Caco-2 (cell line): ENCODE data around the gene C1orf94. TPM values are rescaled to one million over a fixed set of nuclear protein-coding genes. Genes with fewer than 3 reads are reported as not detected.

Experiments
- BruUV-seq: library from RNA; stranded (reverse); fragments of 400-500 nt; replicated peaks from 2 replicates; lab custom pipeline; 2021; lab: Mats Ljungman, UMichigan
- CTCF ChIA-PET: fragments of 300-600 bp; sonication (Branson Sonifier 250); formaldehyde crosslinking; loops from one replicate; lab custom pipeline; 2022; ENCODE audit warnings: antibody characterized with exemption; lab: Charles Lee
- POLR2A ChIA-PET: fragments of 300-600 bp; sonication (Branson Sonifier 250); formaldehyde crosslinking; loops from one replicate; lab custom pipeline; 2022; ENCODE audit warnings: antibody characterized with exemption; lab: Charles Lee
- DNase-seq, 2 experiments: peaks; one replicate each; pipeline versions ENCODE4 v3.0.0 to v3.0.0-alpha.2; 2020 to 2022
- H3K27me3 ChIP-seq: replicated peaks from 2 replicates; pipeline ENCODE4 v1.6.0; 2011; ENCODE audit warnings: low read length; ENCODE audit not compliant: control insufficient read depth, insufficient read depth
- H3K36me3 ChIP-seq: 2 replicates; pipeline ENCODE4 v1.5.1; 2011; ENCODE audit warnings: low read length; ENCODE audit not compliant: control insufficient read depth, insufficient read depth
- H3K4me1 ChIP-seq: fragments of 250-450 bp; sonication (Bioruptor Pico); 2 replicates; pipeline ENCODE4 v1.5.1; 2020; ENCODE audit warnings: mild to moderate bottlenecking
- H3K4me3 ChIP-seq: 2 replicates; pipeline ENCODE4 v1.5.1; 2011; ENCODE audit warnings: low read depth, mild to moderate bottlenecking, control low read depth, low read length
- H3K9me3 ChIP-seq: fragments of 250-450 bp; sonication (Bioruptor Pico); 2 replicates; pipeline ENCODE4 v1.5.1; 2020; ENCODE audit warnings: mild to moderate bottlenecking, moderate library complexity
- H3K27ac Mint-ChIP-seq: one replicate; pipeline ENCODE4 v1.8.0; 2022; ENCODE audit warnings: mixed read lengths; ENCODE audit not compliant: unreplicated experiment
- H3K27me3 Mint-ChIP-seq: one replicate; pipeline ENCODE4 v1.8.0; 2022; ENCODE audit warnings: mixed read lengths; ENCODE audit not compliant: insufficient read depth, unreplicated experiment
- H3K36me3 Mint-ChIP-seq: one replicate; pipeline ENCODE4 v1.8.0; 2022; ENCODE audit warnings: mild to moderate bottlenecking, mixed read lengths; ENCODE audit not compliant: insufficient read depth, unreplicated experiment
- H3K4me1 Mint-ChIP-seq: one replicate; pipeline ENCODE4 v1.8.0; 2022; ENCODE audit warnings: low read depth, mixed read lengths; ENCODE audit not compliant: unreplicated experiment
- H3K4me3 Mint-ChIP-seq: one replicate; pipeline ENCODE4 v1.8.0; 2022; ENCODE audit warnings: mild to moderate bottlenecking, moderate library complexity, mixed read lengths; ENCODE audit not compliant: unreplicated experiment
- H3K9me3 Mint-ChIP-seq: one replicate; pipeline ENCODE4 v1.8.0; 2022; ENCODE audit warnings: mixed read lengths; ENCODE audit not compliant: unreplicated experiment
- CTCF ChIP-seq, 2 experiments: fragments of 200-600 bp in 1 of 2; IDR thresholded peaks; 1 replicate in 1 of 2; 2 replicates in 1 of 2; pipeline versions ENCODE4 v1.5.1 to v1.8.0; 2011 to 2022; ENCODE audit warnings: antibody characterized with exemption in 1 of 2, control low read depth in 1 of 2, inconsistent platforms in 1 of 2, low read depth in 1 of 2, low read length in 1 of 2, mild to moderate bottlenecking in 1 of 2, moderate library complexity in 1 of 2; ENCODE audit not compliant: insufficient read depth in 1 of 2, severe bottlenecking in 1 of 2, unreplicated experiment in 1 of 2
- intact Hi-C: fragments of 100-400 bp; cut with micrococcal nuclease; formaldehyde crosslinking; loops from one replicate; pipeline ENCODE4 v1.10.0; 2022; ENCODE audit not compliant: unreplicated experiment
- total RNA-seq: library from RNA; stranded (reverse); gene quantifications from 2 replicates; pipeline ENCODE4 v1.2.3, GENCODE V29; 2022

Gene C1orf94
- total RNA-seq, 1 experiment from 2014 or later: not detected

- H3K4me3 ChIP-seq: no peak overlapping the region
- intact Hi-C loops: no loop called here
- DNase-seq: no peak
- ChIA-PET CTCF (no interaction called here), POLR2A (no interaction called here)
- H3K9me3 ChIP-seq: no peaks in the 10 kb centered on the region
- Mint-ChIP-seq H3K36me3 (no peaks in the 10 kb centered on the region), H3K27ac (no peak overlapping the region), H3K4me1 (no peaks in the 10 kb centered on the region), H3K27me3 (peaks cover 25% of the 10 kb centered on the region), H3K9me3 (no peaks in the 10 kb centered on the region), H3K4me3 (no peak overlapping the region)
- H3K36me3 ChIP-seq: no peaks in the 10 kb centered on the region
- H3K4me1 ChIP-seq: no peaks in the 10 kb centered on the region
- no peaks in the 10 kb centered on the region for H3K27me3 ChIP-seq
- no TSS peak for BruUV-seq
- TF ChIP-seq CTCF (IDR thresholded peaks at IDR 0.05; ENCODE audit: insufficient read depth in 1 of 2, low read depth in 1 of 2, low read length in 1 of 2, severe bottlenecking in 1 of 2, unreplicated experiment in 1 of 2): no peak
Observed at GRCh38 chr1:34166191-34166624, 10.5 kb upstream of the C1orf94 start.

GRCh38 chr1:34166625-34167361 lies 9.9 kb upstream of the C1orf94 start:
- POLR2A ChIA-PET: no interaction called here
- Mint-ChIP-seq H3K27ac (no peak overlapping the region), H3K4me3 (no peak overlapping the region), H3K9me3 (no peaks in the 10 kb centered on the region), H3K36me3 (no peaks in the 10 kb centered on the region), H3K4me1 (no peaks in the 10 kb centered on the region), H3K27me3 (peaks cover 19% of the 10 kb centered on the region)
- H3K4me3 ChIP-seq: no peak overlapping the region
- H3K4me1 ChIP-seq: no peaks in the 10 kb centered on the region
- TF ChIP-seq CTCF (IDR thresholded peaks at IDR 0.05; ENCODE audit: insufficient read depth in 1 of 2, low read depth in 1 of 2, low read length in 1 of 2, severe bottlenecking in 1 of 2, unreplicated experiment in 1 of 2): no peak
- CTCF ChIA-PET: no interaction called here
- BruUV-seq: no TSS peak
- no peaks in the 10 kb centered on the region for H3K36me3 ChIP-seq
- intact Hi-C loops: no loop called here
- H3K9me3 ChIP-seq: no peaks in the 10 kb centered on the region
- no peak for DNase-seq
- H3K27me3 ChIP-seq: no peaks in the 10 kb centered on the region

- no peaks in the 10 kb centered on the region for H3K9me3 Mint-ChIP-seq
- CTCF ChIA-PET: no interaction called here
- no peaks in the 10 kb centered on the region for H3K36me3 ChIP-seq
- H3K9me3 ChIP-seq: no peaks in the 10 kb centered on the region
- no TSS peak for BruUV-seq
- DNase-seq: no peak
- no peak overlapping the region for H3K4me3 Mint-ChIP-seq
- H3K4me3 ChIP-seq: no peak overlapping the region
- no peak for TF ChIP-seq CTCF (IDR thresholded peaks at IDR 0.05; ENCODE audit: insufficient read depth in 1 of 2, low read depth in 1 of 2, low read length in 1 of 2, severe bottlenecking in 1 of 2, unreplicated experiment in 1 of 2)
- H3K27me3 Mint-ChIP-seq: peaks cover 19% of the 10 kb centered on the region
- no peaks in the 10 kb centered on the region for H3K4me1 Mint-ChIP-seq
- no peaks in the 10 kb centered on the region for H3K36me3 Mint-ChIP-seq
- intact Hi-C loops: no loop called here
- POLR2A ChIA-PET: no interaction called here
- no peak overlapping the region for H3K27ac Mint-ChIP-seq
- H3K27me3 ChIP-seq: no peaks in the 10 kb centered on the region
- no peaks in the 10 kb centered on the region for H3K4me1 ChIP-seq
Observed at GRCh38 chr1:34167389-34167788, 9.3 kb upstream of the C1orf94 start.
